Psoas muscle (tissue), 8 donors: Measurements from ENCODE around the gene TSKU. TPM values are rescaled to one million over a fixed set of nuclear protein-coding genes. Genes with fewer than 3 reads are reported as not detected.

Source experiments
- ATAC-seq, 4 donors: fragments of 200-7000 bp; cut with Tn5 transposase; one replicate each; pipeline ENCODE4 v1.9.1; 2020; ENCODE audit warnings: moderate library complexity in 3 of 4, mild to moderate bottlenecking in 2 of 4
- DNase-seq, 2 donors: peaks; one replicate each; pipeline ENCODE4 v3.0.0-alpha.2; 2020
- H3K27ac ChIP-seq: fragments of 200-600 bp; one replicate; pipeline ENCODE4 v1.8.0; 2022
- H3K27me3 ChIP-seq, 3 donors: fragments of 200-600 bp in 1 of 3; one replicate each; pipeline versions ENCODE4 v1.6.1 to v1.8.0; 2013 to 2022; ENCODE audit warnings: low read length in 2 of 3, mild to moderate bottlenecking in 2 of 3, moderate library complexity in 1 of 3; ENCODE audit not compliant: insufficient read depth in 3 of 3
- H3K36me3 ChIP-seq, 2 donors: fragments of 200-600 bp in 1 of 2; one replicate each; pipeline versions ENCODE4 v1.6.1 to v1.8.0; 2013 to 2022; ENCODE audit warnings: low read depth in 1 of 2, mild to moderate bottlenecking in 1 of 2, moderate library complexity in 1 of 2; ENCODE audit not compliant: insufficient read depth in 1 of 2
- H3K4me1 ChIP-seq: fragments of 200-600 bp; one replicate; pipeline ENCODE4 v1.8.0; 2022
- H3K4me3 ChIP-seq: fragments of 200-600 bp; one replicate; pipeline ENCODE4 v1.8.0; 2022; ENCODE audit warnings: mild to moderate bottlenecking
- H3K9me3 ChIP-seq: fragments of 200-600 bp; one replicate; pipeline ENCODE4 v1.8.0; 2022
- CTCF ChIP-seq: fragments of 200-600 bp; IDR thresholded peaks from one replicate; pipeline ENCODE4 v1.8.0; 2022; ENCODE audit warnings: antibody characterized with exemption
- WGBS, 3 donors: extraction: QIAGEN DNeasy Blood & Tissue Kit; methylation state at CpG; one replicate each; pipeline versions ENCODE4 v1.1.6 to v1.1.7; 2013; 5-methylcytosine and 5-hydroxymethylcytosine counted together
- intact Hi-C, 2 donors: fragments of 100-400 bp; cut with DNase I; formaldehyde crosslinking; loops; one replicate each; pipeline versions ENCODE4 v1.11.0 to v1.14.2; 2022
- polyA plus RNA-seq, 3 donors: library from polyadenylated mRNA; stranded (reverse); fragments of 200-250 nt; gene quantifications; one replicate each; pipeline ENCODE4 v1.2.3, GENCODE V29; 2013
- total RNA-seq, 4 donors: library from RNA; stranded (reverse); fragmentation: NEBNext Ultra II Directional in 2 of 4; extraction: Animal tissue kit (Norgen Biotek cat#: 25700) in 2 of 4; gene quantifications; one replicate each; pipeline versions ENCODE4 v1.2.1 to v1.2.4, GENCODE V29; 2021 to 2023
- donor health status: healthy with polysubstance abuse.
- donor health status: DM: no; HTN: no; CAD: no; lungs with moderate emphysema.
- donor health status: Bipolar disorder and iron deficiency.
- donor health status: healthy.
- donor health status: DM: yes; HTN: yes; CAD: no.
- donor health status: DM: no; HTN: no; CAD: no.
- donor health status: DM: no; HTN: no; CAD: no.
- donor health status: DM: yes; HTN: yes; CAD: no.

Gene TSKU
- total and polyA plus RNA-seq, 7 donors = 3.1 to 11.4 (median 4.0) TPM

- no peak for TF ChIP-seq CTCF
- intact Hi-C loops = no loop called here
- 81 to 89% (median 85%) methylated on average over 3 of the region's 3 CpGs for WGBS, 3 donors
- H3K27ac ChIP-seq = no peak overlapping the region
- H3K27me3 ChIP-seq = peaks cover 0 to 1% (median 0%) of the 10 kb centered on the region in 3 donors
- H3K9me3 ChIP-seq = no peaks in the 10 kb centered on the region
- ATAC-seq = no peak
- DNase-seq = no peak
- no peak overlapping the region for H3K4me3 ChIP-seq
- H3K36me3 ChIP-seq = no peaks in the 10 kb centered on the region
- peaks cover 4% of the 10 kb centered on the region for H3K4me1 ChIP-seq
Observed at GRCh38 chr11:76846441-76846840, 63.3 kb downstream of the TSKU start.

Other genes with a start within 250 kb of the TSKU start
- 10 to 100 TPM; 14.7 to 32.9 (median 21.4) TPM for gene LRRC32, start 112.6 kb upstream of the TSKU start, total RNA-seq
- gene LRRC32, start 112.6 kb upstream of the TSKU start, polyA plus RNA-seq = 10 to 100 TPM; 16.2 to 27.9 (median 16.7) TPM
- 1 to 10 TPM; 3.4 to 6.3 (median 5.4) TPM for gene ACER3, start 77.6 kb downstream of the TSKU start, total RNA-seq
- 1 to 10 TPM in 2 of 3 donors, under 1 TPM in 1; 0.76 to 2.4 (median 1.1) TPM for gene ACER3, start 77.6 kb downstream of the TSKU start, polyA plus RNA-seq